ENCODE data around the gene SLC15A3.

DNA sequence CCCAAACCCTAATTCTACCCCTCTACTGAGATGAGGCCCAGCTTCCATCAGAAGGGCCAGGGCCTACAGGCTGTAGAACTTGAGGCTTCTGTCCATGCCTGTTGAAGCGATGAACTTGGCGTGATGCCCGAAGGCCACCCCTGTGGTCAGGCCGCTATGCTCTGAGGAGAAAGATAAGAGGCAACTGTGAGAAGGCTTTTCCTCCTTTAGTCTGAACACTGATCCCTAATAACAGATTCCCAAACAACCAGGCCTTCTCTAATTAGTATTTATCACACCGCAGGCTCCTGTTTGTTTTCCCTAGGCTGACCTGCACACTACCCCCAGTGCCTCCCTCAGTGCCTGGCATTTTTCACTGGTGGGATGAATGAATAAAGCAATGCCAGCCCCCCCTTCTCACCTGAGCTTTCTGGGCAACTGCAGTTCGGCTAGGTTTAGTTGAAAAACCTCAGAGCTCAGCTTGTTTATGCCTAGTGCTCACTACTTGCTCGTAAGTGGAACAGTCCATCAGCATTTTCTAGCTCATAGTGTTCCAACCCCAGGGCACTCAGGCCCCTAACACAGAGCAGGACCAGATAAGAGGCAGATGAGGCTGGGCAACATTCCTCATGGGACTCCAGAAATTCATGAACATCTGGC is 60.8 kb downstream of the SLC15A3 start:
- TF ChIP-seq, protein P1, sequence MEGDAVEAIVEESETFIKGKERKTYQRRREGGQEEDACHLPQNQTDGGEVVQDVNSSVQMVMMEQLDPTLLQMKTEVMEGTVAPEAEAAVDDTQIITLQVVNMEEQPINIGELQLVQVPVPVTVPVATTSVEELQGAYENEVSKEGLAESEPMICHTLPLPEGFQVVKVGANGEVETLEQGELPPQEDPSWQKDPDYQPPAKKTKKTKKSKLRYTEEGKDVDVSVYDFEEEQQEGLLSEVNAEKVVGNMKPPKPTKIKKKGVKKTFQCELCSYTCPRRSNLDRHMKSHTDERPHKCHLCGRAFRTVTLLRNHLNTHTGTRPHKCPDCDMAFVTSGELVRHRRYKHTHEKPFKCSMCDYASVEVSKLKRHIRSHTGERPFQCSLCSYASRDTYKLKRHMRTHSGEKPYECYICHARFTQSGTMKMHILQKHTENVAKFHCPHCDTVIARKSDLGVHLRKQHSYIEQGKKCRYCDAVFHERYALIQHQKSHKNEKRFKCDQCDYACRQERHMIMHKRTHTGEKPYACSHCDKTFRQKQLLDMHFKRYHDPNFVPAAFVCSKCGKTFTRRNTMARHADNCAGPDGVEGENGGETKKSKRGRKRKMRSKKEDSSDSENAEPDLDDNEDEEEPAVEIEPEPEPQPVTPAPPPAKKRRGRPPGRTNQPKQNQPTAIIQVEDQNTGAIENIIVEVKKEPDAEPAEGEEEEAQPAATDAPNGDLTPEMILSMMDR (IDR thresholded peaks at IDR 0.05; ENCODE audit: insufficient read depth, low read length, poor library complexity, severe bottlenecking): no peak
- no peak for TF ChIP-seq EZH2phosphoT487 (conservative IDR thresholded peaks at IDR 0.05; ENCODE audit: low read length)
